Left ventricle myocardium inferior (tissue), 1 donor: Measurements from ENCODE around the gene MYDGF. TPM values are rescaled to one million over a fixed set of nuclear protein-coding genes. Genes with fewer than 3 reads are reported as not detected.

ENCODE experiments used
- DNase-seq: peaks from one replicate; pipeline ENCODE4 v3.0.0-alpha.2; 2020
- H3K27ac ChIP-seq: fragments of 200-600 bp; replicated peaks from 2 replicates; pipeline ENCODE4 v1.8.0; 2021
- H3K27me3 ChIP-seq: fragments of 200-600 bp; 2 replicates; pipeline ENCODE4 v1.8.0; 2021; ENCODE audit warnings: low read depth
- H3K36me3 ChIP-seq: fragments of 200-600 bp; 2 replicates; pipeline ENCODE4 v1.8.0; 2021
- H3K4me1 ChIP-seq: fragments of 200-600 bp; 2 replicates; pipeline ENCODE4 v1.8.0; 2021
- H3K4me3 ChIP-seq: fragments of 200-600 bp; 2 replicates; pipeline ENCODE4 v1.8.0; 2021; ENCODE audit warnings: mild to moderate bottlenecking, moderate library complexity
- H3K9me3 ChIP-seq: fragments of 200-600 bp; replicated peaks from 2 replicates; pipeline ENCODE4 v1.8.0; 2021
- intact Hi-C: fragments of 100-400 bp; cut with micrococcal nuclease; formaldehyde crosslinking; loops from one replicate; pipeline ENCODE4 v1.11.0; 2022
- total RNA-seq: library from RNA; stranded (reverse); fragmentation: NEBNext Ultra II Directional; extraction: Animal tissue kit (Norgen Biotek cat#: 25700); gene quantifications from one replicate; pipeline ENCODE4 v1.2.1, GENCODE V29; 2021
- TF ChIP-seq, protein P1 (sequence below): fragments of 200-600 bp; IDR thresholded peaks from 2 replicates; pipeline ENCODE4 v1.8.0; 2021; ENCODE audit warnings: antibody characterized with exemption, mild to moderate bottlenecking, borderline replicate concordance
- donor health status: DM: no; HTN: yes; CAD: no; lungs with severe emphysema.

Gene MYDGF
- total RNA-seq, 1 donor from 2014 or later = 26.3 TPM

DNA sequence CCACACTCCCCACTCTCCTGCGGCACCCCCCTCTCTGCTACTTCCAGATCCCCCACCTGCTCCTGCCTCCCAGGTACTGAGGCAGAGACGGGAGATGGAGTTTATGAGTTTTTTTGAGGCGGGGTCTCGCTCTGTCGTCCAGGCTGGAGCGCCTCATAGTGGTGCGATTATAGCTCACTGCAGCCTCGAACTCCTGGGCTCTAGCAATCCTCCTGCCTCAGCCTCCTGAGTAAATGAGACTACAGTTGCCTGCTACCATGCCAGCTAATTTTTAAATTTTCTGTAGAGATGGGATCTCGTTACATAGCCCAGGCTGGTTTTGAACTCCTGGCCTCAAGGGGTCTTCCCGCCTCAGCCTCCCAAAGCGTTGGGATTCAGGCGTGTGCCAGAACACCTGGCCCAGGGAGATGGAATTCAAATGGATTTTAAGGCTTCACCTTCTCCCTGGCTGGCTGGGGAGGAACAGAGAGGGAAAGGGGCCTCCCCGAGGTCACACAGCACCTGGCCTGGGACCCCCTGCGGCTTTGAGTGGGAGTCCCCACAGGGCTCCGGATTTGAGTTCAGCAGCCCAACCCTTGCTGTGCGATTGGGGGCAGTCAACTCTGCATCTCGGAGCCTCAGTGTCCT lies 50.4 kb downstream of the MYDGF start:
- H3K36me3 ChIP-seq = no peaks in the 10 kb centered on the region
- H3K4me3 ChIP-seq = no peak overlapping the region
- H3K4me1 ChIP-seq = no peaks in the 10 kb centered on the region
- intact Hi-C loops = no loop called here
- H3K27me3 ChIP-seq = peaks cover 54% of the 10 kb centered on the region
- H3K9me3 ChIP-seq = no peaks in the 10 kb centered on the region
- no peak overlapping the region for H3K27ac ChIP-seq
- TF ChIP-seq, protein P1, sequence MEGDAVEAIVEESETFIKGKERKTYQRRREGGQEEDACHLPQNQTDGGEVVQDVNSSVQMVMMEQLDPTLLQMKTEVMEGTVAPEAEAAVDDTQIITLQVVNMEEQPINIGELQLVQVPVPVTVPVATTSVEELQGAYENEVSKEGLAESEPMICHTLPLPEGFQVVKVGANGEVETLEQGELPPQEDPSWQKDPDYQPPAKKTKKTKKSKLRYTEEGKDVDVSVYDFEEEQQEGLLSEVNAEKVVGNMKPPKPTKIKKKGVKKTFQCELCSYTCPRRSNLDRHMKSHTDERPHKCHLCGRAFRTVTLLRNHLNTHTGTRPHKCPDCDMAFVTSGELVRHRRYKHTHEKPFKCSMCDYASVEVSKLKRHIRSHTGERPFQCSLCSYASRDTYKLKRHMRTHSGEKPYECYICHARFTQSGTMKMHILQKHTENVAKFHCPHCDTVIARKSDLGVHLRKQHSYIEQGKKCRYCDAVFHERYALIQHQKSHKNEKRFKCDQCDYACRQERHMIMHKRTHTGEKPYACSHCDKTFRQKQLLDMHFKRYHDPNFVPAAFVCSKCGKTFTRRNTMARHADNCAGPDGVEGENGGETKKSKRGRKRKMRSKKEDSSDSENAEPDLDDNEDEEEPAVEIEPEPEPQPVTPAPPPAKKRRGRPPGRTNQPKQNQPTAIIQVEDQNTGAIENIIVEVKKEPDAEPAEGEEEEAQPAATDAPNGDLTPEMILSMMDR = no peak
- no peak for DNase-seq

DNA sequence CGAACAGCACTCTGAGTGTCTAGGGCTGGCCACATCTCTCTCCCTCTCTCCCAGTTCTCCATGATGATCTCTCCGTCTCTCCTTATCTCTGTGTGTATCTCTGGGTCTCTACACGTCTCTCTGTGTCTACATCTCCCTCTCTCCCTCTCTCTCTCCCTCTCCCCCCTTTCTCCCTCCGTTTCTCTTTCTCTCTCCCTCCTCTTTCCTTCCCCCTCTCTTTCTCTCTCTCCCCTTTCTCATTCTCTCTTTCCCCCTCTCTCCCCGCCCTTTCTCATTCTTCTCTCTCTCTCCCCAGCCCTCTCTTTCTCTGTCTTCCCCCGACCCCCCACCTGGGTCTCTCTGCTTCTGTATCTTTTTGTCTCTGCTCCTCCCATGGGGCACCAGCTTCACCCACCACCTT lies 52.1 kb downstream of the MYDGF start:
- Histone ChIP-seq H3K9me3 (no peaks in the 10 kb centered on the region), H3K4me3 (no peak overlapping the region), H3K27ac (no peak overlapping the region), H3K27me3 (peaks cover 50% of the 10 kb centered on the region), H3K4me1 (no peaks in the 10 kb centered on the region), H3K36me3 (no peaks in the 10 kb centered on the region)
- TF ChIP-seq, protein P1 = no peak
- no peak for DNase-seq
- intact Hi-C loops = no loop called here

DNA sequence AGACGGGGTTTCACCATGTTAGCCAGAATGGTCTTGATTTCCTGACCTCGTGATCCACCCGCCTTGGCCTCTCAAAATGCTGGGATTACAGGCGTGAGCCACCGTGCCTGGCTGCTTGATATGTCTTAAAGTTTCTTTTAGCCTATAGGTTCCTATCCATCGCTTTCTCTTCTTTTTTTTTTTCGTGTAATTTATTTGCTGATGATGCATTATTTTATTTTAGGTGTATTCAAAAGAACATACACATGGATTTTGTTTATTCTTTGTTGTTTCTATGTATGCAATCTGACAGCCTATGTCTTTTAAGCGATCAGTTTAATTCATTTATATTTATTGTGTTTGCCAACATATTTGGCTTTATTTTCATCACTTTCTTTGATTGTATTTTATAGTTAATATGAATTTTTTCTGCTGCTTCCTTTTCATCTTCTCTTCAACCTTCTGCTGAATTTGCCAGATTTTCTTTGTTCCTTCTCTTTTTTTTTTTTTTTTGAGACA lies 56.8 kb downstream of the MYDGF start:
- no peak overlapping the region for H3K4me3 ChIP-seq
- intact Hi-C loops = no loop called here

DNA sequence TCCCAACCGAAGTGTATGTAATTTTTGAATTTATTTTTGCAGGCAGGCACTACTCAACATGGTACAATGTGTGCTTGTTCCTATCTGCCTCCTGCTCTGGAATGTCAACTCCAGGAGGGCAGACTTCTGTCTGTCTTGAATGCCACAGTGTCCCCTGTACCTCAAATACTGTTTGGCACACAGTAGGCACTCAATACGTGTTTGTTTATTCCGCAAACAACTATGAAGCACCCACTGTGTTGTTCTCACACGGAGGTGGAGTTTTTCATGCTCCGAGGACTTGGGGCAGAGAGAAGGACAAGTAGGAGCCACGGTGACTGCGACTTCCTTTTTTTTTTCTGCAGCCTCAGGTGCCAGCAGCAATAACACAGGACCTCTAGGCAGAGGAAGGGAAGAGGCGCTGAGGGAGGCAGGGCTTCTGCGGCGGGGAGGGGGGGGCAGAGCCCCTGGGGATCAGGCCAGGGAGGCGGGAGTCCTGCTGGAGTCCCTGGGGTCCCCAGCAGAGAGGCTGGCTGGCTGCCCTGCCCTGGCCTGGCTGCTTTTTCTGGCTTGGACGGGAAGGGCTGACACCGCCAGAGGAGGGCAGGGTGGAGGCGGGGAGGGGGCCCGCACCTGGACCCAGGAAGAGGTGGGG lies 60.1 kb downstream of the MYDGF start:
- H3K27me3 ChIP-seq = peaks cover 4% of the 10 kb centered on the region

More for the DNA sequence above, 56.8 kb downstream of the MYDGF start:
- no peaks in the 10 kb centered on the region for H3K9me3 ChIP-seq
- DNase-seq = no peak
- no peaks in the 10 kb centered on the region for H3K36me3 ChIP-seq
- TF ChIP-seq, protein P1 = no peak
- H3K4me1 ChIP-seq = peaks cover 16% of the 10 kb centered on the region
- peaks cover 14% of the 10 kb centered on the region for H3K27me3 ChIP-seq
- no peak overlapping the region for H3K27ac ChIP-seq

More for the DNA sequence above, 60.1 kb downstream of the MYDGF start:
- no peaks in the 10 kb centered on the region for H3K9me3 ChIP-seq
- no peaks in the 10 kb centered on the region for H3K36me3 ChIP-seq
- intact Hi-C loops = no loop called here
- TF ChIP-seq, protein P1 = no peak
- H3K4me3 ChIP-seq = peak overlapping the region; percentile 30
- H3K4me1 ChIP-seq = peaks cover 23% of the 10 kb centered on the region
- peak; percentile 46 for DNase-seq
- H3K27ac ChIP-seq = peak overlapping the region; percentile 84

Other genes with a start within 250 kb of the MYDGF start
- gene UBXN6, start 212.5 kb downstream of the MYDGF start, total RNA-seq = 113 TPM
- 22.8 TPM for gene HDGFL2, start 198.0 kb downstream of the MYDGF start, total RNA-seq
- gene PLIN4, start 151.9 kb downstream of the MYDGF start, total RNA-seq = 162 TPM
- 73.5 TPM for gene PLIN5, start 135.1 kb downstream of the MYDGF start, total RNA-seq
- 0.41 TPM for gene LRG1, start 130.3 kb downstream of the MYDGF start, total RNA-seq
- 7.2 TPM for gene SEMA6B, start 110.7 kb downstream of the MYDGF start, total RNA-seq
- gene TNFAIP8L1, start 30.8 kb downstream of the MYDGF start, total RNA-seq = 4.2 TPM
- gene DPP9, start 53.5 kb upstream of the MYDGF start, total RNA-seq = 52.5 TPM
- 46.5 TPM for gene FEM1A, start 121.4 kb upstream of the MYDGF start, total RNA-seq
- gene TICAM1, start 161.4 kb upstream of the MYDGF start, total RNA-seq = 6.1 TPM
- 26.7 TPM for gene PLIN3, start 197.3 kb upstream of the MYDGF start, total RNA-seq
- not detected for gene ARRDC5, start 232.6 kb upstream of the MYDGF start, total RNA-seq
- 1.3 TPM for gene UHRF1, start 239.2 kb upstream of the MYDGF start, total RNA-seq